ENCODE data around the gene PRKCD.

The PRKCD gene

GRCh38 chr3:53236112-53236841 lies 75.3 kb downstream of the PRKCD start:
- DNase-seq, result peak; percentile 67

- DNase-seq, result no peak
Measured at GRCh38 chr3:53238051-53238850, 77.2 kb downstream of the PRKCD start.

GRCh38 chr3:53238886-53239285 lies 77.9 kb downstream of the PRKCD start:
- no peak for DNase-seq

GRCh38 chr3:53239800-53240199 lies 78.8 kb downstream of the PRKCD start:
- DNase-seq, result no peak

DNA sequence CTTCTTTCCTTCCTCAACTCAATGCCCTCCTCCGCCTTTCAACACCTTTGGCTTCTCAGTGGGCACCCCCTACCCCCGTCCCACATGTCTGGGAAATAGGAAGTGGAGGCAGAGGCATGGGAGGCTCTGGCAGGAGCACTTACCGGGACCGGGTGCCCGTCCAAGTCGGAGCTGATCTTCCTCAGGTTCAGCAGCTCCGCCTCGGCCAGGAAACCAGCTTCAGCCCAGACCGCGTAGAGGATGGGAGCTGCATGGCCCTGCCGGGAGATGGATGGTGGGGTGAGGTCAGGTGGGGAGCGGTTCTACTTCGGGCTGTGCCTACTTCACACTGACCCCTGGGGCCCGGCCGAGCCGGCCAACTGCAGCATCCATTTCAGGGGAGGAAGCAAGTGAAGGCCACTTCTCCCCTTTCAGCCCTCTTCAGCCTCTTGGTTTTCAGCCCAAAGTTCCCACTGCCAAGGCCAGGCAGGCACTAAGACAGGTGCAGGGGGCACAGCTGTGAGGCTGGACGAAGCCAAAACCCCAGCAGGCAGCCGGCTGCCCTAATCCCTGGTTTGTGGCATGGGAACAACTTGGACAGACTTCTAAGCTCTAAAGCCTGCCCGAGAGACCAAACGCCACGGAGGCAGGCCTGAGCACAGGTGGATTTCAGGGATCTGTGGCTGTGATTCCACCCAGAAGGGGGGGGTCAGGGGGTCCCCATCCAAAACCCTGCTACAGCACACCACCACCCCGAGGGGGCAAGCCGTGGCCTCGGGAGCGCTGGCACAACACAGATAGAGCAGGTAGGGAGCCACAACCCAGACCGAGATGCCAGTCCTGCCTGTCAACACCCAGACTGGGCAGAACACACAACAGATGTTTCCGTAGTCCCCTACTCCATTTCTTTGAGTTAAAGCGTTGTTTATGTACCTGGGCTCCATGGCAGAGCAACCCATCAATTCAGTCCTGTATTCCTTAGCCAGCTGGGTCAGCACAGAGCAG lies 80.3 kb downstream of the PRKCD start:
- no peak for DNase-seq

- DNase-seq, result no peak
Measured at GRCh38 chr3:53242155-53242554, 81.1 kb downstream of the PRKCD start.
